Upper lobe of right lung (tissue), 1 donor: ENCODE data around the gene HTRA3. TPM values are rescaled to one million over a fixed set of nuclear protein-coding genes. Genes with fewer than 3 reads are reported as not detected.

Source experiments
- ATAC-seq: fragments of 200-7000 bp; cut with Tn5 transposase; one replicate; pipeline ENCODE4 v1.9.1; 2020; ENCODE audit warnings: mild to moderate bottlenecking, moderate library complexity
- DNase-seq: peaks from one replicate; pipeline ENCODE4 v3.0.0-alpha.2; 2020
- H3K27ac ChIP-seq: fragments of 200-600 bp; one replicate; pipeline ENCODE4 v1.8.0; 2022
- H3K27me3 ChIP-seq: fragments of 200-600 bp; one replicate; pipeline ENCODE4 v1.8.0; 2022; ENCODE audit warnings: mild to moderate bottlenecking
- H3K36me3 ChIP-seq: fragments of 200-600 bp; one replicate; pipeline ENCODE4 v1.8.0; 2022
- H3K4me1 ChIP-seq: fragments of 200-600 bp; one replicate; pipeline ENCODE4 v1.8.0; 2022
- H3K4me3 ChIP-seq: fragments of 200-600 bp; one replicate; pipeline ENCODE4 v1.8.0; 2022; ENCODE audit warnings: mild to moderate bottlenecking
- H3K9me3 ChIP-seq: fragments of 200-600 bp; one replicate; pipeline ENCODE4 v1.8.0; 2022
- CTCF ChIP-seq: fragments of 200-600 bp; IDR thresholded peaks from one replicate; pipeline ENCODE4 v1.8.0; 2022; ENCODE audit warnings: antibody characterized with exemption
- intact Hi-C: fragments of 100-400 bp; cut with DNase I; formaldehyde crosslinking; loops from one replicate; pipeline ENCODE4 v1.11.0; 2022
- total RNA-seq: library from RNA; stranded (reverse); fragmentation: NEBNext Ultra II Directional; extraction: Animal tissue kit (Norgen Biotek cat#: 25700); gene quantifications from one replicate; pipeline ENCODE4 v1.2.1, GENCODE V29; 2021
- donor health status: DM: no; HTN: yes; CAD: no; lungs with severe emphysema.

The HTRA3 gene
- total RNA-seq, 1 donor from 2014 or later, result 25.0 TPM

- TF ChIP-seq CTCF, result no peak
- Histone ChIP-seq H3K4me3 (no peak overlapping the region), H3K27ac (peak overlapping the region; percentile 4), H3K27me3 (no peaks in the 10 kb centered on the region), H3K4me1 (peaks cover 35% of the 10 kb centered on the region), H3K36me3 (no peaks in the 10 kb centered on the region), H3K9me3 (no peaks in the 10 kb centered on the region)
- DNase-seq, result no peak
- intact Hi-C loops, result no loop called here
- ATAC-seq, result no peak
Observed at GRCh38 chr4:8273450-8273849, 3.9 kb downstream of the HTRA3 start.

GRCh38 chr4:8274066-8274652 lies 4.6 kb downstream of the HTRA3 start:
- no peak overlapping the region for H3K27ac ChIP-seq
- intact Hi-C loops, result no loop called here
- no peak for DNase-seq
- no peak overlapping the region for H3K4me3 ChIP-seq
- no peaks in the 10 kb centered on the region for H3K9me3 ChIP-seq
- H3K4me1 ChIP-seq, result peaks cover 35% of the 10 kb centered on the region
- no peak for ATAC-seq
- no peaks in the 10 kb centered on the region for H3K27me3 ChIP-seq
- no peaks in the 10 kb centered on the region for H3K36me3 ChIP-seq
- TF ChIP-seq CTCF, result no peak

- Histone ChIP-seq H3K27me3 (no peaks in the 10 kb centered on the region), H3K4me1 (peaks cover 35% of the 10 kb centered on the region), H3K27ac (no peak overlapping the region), H3K4me3 (no peak overlapping the region), H3K36me3 (no peaks in the 10 kb centered on the region), H3K9me3 (no peaks in the 10 kb centered on the region)
- DNase-seq (peak; percentile 76), ATAC-seq (peak; percentile 42)
- peak; percentile 14 for TF ChIP-seq CTCF
- intact Hi-C loops, result no loop called here
Observed at GRCh38 chr4:8274765-8275547, 5.4 kb downstream of the HTRA3 start.

- Histone ChIP-seq H3K27me3 (no peaks in the 10 kb centered on the region), H3K27ac (no peak overlapping the region), H3K4me3 (no peak overlapping the region), H3K9me3 (no peaks in the 10 kb centered on the region), H3K36me3 (no peaks in the 10 kb centered on the region), H3K4me1 (peaks cover 29% of the 10 kb centered on the region)
- no peak for ATAC-seq
- no peak for DNase-seq
- TF ChIP-seq CTCF, result no peak
- intact Hi-C loops, result no loop called here
Observed at GRCh38 chr4:8275548-8275910, 6.0 kb downstream of the HTRA3 start.

GRCh38 chr4:8276358-8277240 lies 7.0 kb downstream of the HTRA3 start:
- H3K4me1 ChIP-seq, result peaks cover 29% of the 10 kb centered on the region
- no peaks in the 10 kb centered on the region for H3K9me3 ChIP-seq
- ATAC-seq (peak; percentile 49), DNase-seq (peak; percentile 80)
- no peak overlapping the region for H3K27ac ChIP-seq
- TF ChIP-seq CTCF, result no peak
- no peaks in the 10 kb centered on the region for H3K27me3 ChIP-seq
- intact Hi-C loops, result no loop called here
- no peak overlapping the region for H3K4me3 ChIP-seq
- no peaks in the 10 kb centered on the region for H3K36me3 ChIP-seq
